ENCODE measurements around the gene PQBP1.

Gene PQBP1

DNA sequence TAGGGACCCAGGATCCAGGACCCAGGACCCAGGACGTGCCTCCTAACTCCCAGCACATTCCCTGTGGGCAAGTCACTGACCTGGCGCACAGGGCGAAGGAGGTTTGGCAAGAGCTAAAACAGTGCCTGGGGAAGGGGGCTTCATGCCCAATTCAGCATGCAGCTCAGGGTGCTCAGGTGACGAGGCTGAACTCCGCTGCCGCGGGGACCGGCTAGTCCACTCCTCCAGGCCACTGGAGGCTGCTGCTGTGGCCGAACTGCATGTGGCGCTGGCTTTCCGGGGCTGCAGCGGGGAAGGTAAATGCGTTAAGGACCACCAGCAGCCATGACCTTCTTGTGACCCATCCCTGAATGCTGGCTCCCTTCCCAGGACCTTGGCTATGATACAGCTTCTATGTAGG is 26.0 kb downstream of the PQBP1 start:
- DNase-seq (ENCODE audit: low read depth in 3 of 3): no peak

DNA sequence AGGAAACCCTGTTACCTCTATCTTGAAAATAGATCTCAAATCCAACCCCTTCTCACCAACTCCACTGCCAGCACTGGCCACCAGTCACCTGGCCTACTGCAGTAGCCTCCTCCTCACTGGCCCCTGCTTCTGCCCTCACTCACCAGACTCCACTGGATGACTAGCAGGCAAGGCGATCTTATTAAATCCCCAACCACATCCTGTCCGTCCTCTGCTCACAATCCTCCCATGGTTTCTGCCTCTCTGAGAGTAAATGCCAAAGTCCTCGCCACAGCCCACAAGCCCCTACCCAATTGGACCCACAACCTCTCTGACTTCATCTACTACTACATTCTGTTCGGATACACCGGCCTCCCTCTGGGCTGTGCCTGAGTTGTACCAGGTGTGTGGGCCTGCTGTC is 26.5 kb downstream of the PQBP1 start:
- DNase-seq (ENCODE audit: low read depth in 3 of 3): no peak

DNA sequence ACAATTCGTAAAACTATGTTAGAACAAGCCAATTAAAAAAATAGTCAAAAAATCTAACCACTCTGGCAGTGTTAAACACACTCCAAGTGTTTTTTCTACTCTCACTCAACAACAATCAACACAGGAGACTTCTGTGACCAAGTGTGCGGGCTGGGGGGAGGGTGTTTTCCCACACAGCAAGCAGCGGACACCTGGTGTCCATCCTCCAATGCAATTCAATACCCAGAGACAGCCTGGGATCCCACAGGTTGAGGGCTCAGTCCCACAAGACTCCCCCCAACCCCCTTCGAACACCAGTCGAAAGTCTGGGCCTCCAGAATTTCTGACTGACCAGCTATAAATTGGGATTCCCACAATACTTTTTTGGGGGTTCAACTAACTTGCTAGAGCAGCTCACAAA is 29.4 kb downstream of the PQBP1 start:
- no peak for DNase-seq (ENCODE audit: low read depth in 3 of 3)

DNA sequence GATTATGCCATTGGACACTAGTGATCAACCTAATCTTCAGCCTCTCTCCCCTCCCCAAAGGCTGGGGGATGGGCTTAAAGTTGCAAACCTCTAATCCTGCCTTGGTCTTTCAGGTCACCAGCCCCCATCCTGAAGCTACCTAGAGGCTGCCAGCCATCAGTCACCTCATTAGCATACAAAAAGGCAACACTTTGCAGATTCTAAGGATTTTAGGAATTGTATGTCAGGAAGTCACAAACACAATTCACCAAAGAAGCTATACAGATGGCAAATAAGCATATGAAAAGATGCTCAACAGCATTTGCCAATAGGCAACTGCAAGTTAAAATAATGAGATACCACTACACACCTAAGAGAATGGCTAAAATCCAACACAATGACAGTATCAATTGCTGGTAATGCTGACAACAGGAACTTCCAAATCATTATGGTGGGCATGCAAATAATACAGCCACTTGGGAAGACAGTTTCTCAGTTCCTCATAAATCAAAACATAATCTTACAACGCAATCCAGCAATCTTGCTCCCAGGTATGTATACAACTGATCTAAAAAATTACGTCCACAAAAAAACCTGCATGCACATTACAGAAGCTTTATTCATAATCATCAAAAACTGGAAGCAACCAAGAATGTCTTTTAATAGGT is 30.1 kb downstream of the PQBP1 start:
- no peak for DNase-seq (ENCODE audit: low read depth in 3 of 3)

DNA sequence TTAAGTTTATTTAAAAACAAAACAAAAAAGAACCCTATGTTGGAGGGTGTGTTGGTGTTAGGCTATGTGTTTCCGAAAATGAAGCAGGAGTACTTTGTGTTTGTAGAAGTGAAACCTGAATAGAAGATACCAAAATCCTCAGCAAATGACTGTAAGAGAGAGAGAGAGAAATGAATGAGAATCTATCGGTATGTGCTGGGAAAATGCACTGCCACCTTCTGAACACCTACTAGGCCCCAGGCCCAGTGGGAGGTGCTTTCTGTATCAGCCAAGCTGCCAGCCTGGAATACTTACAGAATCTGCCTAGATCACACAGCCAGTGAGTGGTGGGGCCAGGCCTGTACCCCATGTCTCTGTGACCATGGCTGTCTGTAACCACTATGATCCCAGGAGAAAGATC is 36.0 kb downstream of the PQBP1 start:
- DNase-seq (ENCODE audit: low read depth in 3 of 3): no peak

DNA sequence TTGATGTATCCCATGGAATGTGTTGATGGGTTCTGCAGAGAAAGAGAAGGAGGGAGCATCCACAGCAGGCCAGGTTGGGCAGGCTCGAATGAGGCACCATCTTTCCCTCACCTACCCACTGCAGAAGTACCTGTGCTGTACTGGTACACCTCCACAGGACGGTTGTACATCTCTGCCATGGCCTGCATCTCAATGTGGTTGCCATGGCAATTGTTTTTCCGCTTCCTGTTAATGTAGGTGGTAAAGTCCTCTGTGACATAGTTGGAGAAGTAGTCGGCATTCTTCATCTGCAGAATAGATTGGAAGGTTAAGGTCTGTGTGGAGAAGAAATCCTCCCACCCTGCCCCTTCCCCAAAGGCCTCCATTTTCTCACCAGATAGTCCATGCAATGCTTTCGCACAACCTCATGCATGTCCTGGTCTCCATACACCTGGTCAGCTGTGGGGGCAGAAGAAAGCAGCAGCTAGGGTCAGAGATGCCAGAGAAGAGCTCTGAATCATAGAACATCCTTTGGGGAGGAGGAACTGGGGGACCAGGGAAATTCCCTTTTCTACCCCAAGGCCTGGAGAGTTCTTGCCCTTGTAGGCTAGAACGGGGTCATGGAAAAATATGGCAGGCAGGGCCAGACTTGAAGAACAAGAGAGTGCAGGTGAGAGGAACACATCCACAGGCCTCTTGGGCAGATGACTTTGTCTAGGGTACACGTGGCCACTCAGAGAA is 37.0 kb downstream of the PQBP1 start:
- DNase-seq (ENCODE audit: low read depth in 3 of 3): no peak

DNA sequence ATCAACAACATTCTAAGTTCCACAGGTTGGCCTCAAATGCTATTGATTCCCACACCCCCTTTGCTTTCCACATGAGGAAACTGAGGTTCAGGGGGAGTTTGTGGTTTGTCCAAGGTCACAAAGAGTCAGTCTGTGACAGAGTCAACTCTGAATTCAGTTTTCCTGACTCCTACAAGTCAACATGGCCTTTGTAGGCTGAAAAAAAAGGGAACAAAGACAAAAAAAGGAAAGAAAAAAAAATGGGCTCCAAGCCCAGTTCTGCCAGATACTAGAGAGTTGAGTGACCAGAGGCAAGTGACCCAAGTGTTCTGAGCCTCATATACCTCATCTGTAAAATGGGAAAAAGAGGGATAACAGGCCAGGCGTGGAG is 37.6 kb downstream of the PQBP1 start:
- DNase-seq (ENCODE audit: low read depth in 3 of 3): no peak

DNA sequence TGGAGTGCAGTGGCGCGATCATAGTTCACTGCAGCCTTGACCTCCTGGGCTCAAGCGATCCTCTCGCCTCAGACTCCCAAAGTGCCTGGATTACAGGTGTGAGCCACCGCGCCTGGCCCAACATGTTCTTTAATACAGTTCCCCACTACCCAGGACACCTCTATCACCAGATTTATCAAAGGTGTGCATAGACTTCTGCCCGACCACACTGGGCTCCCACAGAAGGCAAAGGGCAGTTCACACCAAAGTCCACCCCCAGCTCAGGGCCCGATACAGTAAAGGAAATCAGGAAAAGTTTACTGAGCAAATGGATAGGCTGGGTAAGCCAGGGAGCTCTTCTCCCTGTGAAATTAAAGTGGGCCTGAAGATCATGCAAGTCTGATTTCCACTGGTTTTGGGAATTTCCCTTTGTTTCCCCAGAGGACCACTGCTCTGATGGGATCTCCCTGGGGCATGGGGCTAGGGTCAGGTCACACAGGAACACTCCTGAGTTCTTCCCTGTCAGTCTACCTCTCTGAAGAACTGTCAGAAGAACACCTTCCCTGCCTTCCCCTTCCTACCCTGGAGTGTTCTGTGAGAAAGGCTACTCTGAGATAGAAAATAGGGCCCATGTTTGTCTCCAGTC is 38.8 kb downstream of the PQBP1 start:
- no peak for DNase-seq (ENCODE audit: low read depth in 3 of 3)

DNA sequence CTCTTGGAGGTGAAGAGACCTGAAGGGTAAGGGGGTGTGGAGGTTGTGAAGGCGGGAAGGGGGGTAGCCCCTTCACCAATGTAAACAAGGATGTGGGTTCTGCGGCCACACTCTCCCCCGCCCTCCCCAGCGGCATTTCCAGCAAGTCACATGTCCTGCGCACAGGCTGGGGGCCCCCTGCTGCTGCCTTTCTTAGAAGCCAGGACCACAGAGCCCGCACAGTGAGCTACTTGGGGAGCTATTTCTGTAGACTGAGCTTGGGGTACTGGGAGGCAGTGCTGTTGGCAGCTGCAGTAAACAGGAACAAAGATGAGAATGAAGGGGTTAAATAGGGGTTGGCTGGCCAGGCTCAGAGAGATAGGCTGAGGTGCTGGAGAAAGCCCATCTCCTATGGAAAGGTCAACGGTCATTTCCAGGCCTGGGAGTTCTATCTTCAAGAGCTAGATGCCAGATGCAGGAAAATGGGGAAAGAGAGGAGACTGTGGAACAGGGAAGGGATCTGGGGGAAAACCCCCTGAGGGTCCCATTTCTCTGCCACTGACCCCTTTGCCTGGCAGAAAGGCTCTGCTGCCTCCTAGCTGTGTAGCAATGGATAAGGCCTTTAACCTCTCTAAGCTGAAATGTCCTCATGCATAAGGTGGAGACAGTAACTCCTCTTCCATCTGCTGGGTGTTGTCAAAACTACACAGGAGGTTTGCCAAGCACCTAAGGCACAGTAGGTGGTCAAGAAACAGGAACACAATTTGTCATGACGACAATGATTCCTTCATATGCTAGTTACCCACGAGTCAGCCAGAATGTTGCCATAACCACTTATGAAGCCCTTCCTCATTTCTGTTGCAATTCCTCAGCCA is 39.6 kb downstream of the PQBP1 start:
- DNase-seq (ENCODE audit: low read depth in 3 of 3): peak in 2 of 3 experiments; percentile 65 to 80

DNA sequence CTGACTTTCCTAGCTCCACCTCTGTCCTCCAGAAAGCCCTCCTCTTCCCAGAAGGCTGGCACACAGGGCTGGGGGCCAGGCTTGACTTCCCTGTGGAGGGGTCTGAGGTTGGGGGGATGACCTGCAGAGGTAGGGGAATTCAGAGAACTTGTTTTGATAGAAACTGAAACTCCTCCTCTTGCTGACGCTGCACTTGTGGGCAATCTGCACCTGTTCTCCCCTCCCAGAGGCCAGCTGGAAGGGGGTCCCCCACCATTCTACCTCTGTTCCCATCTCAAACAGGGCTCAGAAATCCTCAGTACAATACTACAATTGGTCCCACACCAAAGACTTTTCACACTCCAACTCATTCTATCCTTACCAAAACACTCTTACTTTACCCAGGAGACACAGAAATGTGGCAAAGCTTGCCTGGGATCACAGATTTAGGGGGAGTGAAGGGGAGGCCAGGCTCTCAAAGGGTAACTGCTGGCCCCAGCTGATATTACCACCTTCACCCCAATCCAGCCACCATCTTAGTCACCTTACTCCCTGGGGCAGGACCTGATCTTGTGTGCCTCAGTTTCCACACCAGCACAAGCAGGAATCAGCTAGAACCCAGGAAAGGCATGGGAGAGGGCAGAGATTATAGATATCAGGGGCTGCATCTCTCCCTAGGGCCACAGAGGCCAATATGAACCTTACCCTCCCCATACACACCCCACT is 41.1 kb downstream of the PQBP1 start:
- peak in 1 of 3 experiments; percentile 40 for DNase-seq (ENCODE audit: low read depth in 3 of 3)

DNA sequence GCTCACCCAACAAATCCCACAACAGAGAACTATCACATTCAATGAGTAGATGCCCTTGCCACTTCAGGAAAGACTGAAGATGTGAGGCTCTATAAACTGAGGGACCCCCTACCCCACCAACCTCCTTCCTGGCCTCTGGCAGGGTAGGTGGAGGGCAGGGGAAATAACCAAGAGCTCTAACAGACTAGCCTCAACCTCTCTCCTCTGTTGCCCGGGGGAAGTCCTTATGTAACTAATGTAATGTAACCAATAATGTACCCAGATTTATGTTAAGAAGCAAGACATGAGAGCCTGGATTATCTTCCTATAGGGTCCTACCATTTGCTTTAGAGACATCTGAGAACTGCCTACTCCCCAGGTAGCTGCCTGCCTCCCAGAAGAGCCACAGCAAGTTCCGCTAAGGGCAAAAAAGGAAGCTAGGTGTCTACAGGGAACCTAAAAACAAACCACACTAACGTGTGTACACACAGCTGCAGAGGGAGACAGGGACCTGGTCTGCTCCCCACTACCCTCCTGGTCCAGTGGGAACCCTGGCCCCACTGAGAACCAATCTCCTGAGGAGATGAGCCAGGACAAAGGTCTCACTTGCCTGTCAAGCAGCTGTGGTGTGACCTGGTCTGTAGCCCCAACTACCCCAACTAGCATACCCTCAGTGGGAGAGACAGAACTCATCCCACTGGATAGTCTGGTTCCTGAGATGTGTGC is 41.9 kb downstream of the PQBP1 start:
- no peak for DNase-seq (ENCODE audit: low read depth in 3 of 3)

DNA sequence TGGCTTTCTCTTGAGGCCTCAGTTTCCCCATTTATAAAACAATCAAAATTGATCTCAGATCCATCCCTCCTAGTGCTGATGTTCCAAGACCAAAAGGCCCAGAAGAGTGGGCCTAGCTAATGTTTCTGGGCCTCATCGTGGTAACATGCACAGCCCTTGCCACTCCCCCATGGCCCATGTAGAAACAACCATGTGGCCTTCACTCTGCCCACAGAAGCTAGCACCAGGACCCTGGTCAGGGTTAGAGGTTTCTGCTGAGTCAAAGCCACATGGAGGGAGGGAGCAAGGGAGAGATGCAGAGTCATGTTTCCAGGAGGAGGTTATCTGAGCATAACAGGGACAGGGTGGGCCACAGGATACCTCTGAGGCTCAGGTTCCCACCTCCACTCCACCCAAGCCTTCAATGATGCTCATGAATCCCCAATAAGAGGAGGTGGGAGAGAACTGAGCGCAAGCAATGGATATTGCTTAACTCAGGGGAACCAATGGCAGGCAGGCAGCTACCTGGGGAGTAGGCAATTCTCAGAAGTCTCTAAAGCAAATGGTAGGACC is 42.8 kb downstream of the PQBP1 start:
- DNase-seq (ENCODE audit: low read depth in 3 of 3): no peak

DNA sequence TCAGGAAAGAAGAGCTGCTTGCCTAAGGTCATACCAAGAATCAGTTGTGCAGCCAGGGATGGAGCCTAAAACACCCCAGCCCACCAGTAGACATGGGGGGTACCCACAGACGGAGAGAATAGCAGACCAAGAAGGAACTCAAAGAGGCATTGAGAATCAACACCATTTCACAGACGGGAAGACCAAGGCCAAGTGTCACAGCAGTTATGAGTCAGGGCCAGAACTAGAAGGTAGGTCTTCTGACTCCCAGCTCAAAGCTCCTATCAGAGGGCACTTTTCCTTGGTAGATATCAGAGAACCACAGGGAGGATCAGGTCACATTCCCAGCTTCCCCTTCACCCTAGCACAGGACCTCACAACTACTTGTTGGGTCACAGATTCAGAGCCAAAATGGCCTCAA is 45.2 kb downstream of the PQBP1 start:
- DNase-seq (ENCODE audit: low read depth in 3 of 3): no peak

DNA sequence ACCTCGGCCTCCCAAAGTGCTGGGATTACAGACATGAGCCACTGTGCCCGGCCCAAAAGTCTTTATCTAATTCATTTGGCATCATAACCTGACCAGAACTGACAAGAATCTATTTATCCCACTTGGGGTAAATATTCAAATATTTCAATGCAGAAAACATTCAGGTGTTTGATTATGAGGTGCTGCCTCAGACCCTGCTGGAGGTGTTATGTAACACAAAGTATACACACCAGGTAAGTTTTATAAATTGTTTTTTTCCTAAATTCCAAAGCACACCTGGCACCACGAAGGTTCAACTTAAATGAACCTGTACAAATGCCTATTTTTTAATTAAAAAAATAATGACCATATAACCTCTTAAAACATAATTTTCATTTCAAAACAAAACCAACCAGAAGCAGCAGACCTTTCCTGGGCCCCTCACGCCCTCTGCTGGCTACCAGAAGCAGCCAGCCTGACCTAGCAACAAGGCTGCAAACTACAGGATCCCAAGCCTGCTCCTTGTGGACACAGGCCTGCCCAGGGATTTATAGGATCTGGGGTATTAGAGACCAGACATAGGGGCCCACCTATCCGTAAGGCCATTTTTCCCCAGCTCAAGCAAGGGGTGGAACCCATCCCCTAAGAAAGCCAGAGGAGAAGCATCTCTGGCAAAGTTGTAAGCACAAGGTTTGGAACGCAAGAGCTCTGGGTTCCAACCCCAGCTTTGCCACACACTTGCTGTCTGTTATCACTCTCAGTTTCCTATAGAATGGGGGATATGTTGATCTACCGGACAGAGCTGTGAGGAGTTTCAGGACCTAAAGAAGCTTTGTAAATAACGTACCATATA is 48.0 kb downstream of the PQBP1 start:
- DNase-seq (ENCODE audit: low read depth in 3 of 3): peak in 1 of 3 experiments; percentile 22

DNA sequence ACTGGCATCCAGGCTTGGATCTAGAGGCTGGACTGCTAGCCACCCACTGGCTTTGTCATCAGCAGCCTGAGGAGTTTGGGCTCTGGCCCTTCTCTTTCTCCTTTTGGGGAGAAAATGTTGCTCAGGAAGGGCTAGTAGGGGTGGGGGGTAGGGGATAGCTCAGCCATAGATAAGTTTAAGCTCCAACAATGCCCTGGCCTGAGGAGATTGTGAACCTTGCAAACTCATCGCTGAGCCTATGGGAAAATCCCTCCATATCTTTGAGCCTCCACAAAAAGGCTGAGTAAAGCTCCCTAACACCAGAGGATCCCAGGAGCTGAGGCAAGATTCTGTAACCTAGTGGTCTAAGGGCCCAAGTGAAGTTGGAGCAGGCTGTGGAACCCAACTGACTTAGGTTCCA is 50.9 kb downstream of the PQBP1 start:
- no peak for DNase-seq (ENCODE audit: low read depth in 3 of 3)
